NCI-H146 treated with DMSO at 0.1 percent for 48 hours (cell line): ENCODE data around the gene BICRAL.
"Not testable (repeated sequence)": the region's sequence is repeated elsewhere in the genome, so short reads cannot be mapped to it uniquely, and the experiment has no call there.

Experiments
- DNase-seq: peaks from one replicate; lab custom pipeline; 2025; ENCODE audit not compliant: unreplicated experiment; lab: John Stamatoyannopoulos, UW

The BICRAL gene

DNA sequence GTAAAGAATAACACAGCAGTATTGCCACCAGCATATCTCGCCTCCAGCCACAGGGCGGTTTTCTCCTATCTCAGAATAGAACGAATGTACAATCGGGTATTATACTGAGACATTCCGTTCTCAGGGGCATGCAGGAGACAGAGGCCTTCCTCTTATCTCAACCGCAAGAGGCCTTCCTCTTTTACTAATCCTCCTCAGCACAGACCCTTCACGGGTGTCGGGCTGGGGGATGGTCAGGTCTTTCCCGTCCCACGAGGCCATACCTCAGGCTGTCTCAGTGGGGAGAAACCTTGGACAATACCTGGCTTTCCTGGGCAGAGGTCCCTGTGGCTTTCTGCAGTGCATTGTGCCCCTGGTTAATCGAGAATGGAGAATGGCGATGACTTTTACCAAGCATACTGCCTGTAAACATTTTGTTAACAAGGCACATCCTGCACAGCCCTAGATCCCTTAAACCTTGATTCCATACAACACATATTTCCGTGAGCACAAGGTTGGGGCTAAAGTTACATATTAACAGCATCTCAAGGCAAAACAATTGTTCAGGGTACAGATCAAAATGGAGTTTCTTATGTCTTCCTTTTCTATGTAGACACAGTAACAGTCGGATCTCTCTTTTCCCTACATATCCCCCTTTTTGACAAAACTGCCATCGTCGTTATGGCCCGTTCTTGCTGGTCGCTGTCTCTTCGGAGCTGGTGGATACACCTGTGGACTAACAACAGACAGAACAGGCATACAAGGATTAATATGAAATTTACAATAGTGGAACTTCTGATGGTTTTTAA is 112.4 kb downstream of the BICRAL start:
- not testable (repeated sequence) for DNase-seq

DNA sequence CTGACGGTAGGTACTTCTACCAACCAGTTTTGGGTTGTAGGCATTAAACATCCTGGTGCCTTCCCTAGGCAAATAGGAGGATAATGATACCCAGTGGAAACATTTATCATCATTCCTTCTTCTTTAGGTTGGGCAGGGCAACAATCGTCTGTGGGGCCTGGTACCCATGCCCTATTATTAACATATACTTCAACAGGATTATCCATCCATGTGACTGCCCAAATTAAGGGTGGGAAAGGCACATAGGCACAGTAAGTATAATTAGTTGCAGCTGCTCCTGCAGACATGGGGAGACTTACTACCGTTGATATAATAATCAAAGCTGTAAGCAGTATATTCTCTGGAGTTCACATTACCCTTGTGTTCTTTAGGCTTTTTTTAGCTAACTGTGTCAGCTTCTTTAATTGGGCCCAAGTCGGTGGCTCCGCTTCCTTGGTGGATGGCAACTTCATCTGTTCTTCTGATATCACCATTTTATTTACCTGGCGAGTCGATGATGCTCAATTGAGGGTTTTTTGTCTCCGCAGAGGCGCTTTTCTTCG is 114.4 kb downstream of the BICRAL start:
- DNase-seq: no peak

DNA sequence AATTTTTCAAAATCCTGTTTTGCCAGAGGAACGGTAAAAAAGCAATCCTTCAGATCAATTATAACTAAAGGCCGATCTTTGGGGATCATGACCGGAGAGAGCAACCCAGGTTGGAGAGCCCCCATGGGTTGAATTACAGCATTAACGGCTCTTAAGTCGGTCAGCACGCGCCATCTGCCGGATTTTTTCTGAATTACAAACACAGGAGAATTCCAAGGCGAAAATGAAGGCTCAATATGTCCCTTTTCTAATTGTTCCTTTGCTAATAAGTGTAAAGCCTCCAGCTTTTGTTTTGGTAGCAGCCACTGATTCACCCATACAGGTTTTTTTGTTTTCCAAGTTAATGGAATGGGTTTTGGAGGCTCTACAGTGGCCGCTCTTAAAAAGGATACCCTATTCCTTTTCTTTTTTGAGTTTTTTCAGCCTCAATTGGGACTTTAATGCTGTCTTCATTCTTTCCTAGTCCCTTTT is 117.1 kb downstream of the BICRAL start:
- peak; percentile 66 for DNase-seq

DNA sequence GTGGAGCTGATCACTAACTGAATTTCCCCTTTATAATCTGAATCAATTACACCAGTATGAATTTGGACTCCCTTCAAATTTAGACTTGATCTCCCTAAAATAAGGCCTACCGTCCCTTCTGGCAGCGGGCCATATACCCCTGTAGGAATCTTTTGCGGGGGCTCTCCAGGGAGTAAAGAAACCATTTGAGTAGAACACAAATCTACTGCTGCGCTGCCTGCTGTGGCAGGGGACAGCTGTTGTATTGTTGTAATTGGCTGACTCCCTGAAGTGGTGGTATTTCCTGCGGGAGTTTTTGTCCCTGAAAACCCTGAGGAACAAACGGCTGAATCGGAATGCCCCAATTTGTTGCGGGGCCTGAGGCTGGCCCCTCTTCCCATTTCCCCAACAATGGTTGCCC is 118.0 kb downstream of the BICRAL start:
- peak; percentile 45 for DNase-seq

DNA sequence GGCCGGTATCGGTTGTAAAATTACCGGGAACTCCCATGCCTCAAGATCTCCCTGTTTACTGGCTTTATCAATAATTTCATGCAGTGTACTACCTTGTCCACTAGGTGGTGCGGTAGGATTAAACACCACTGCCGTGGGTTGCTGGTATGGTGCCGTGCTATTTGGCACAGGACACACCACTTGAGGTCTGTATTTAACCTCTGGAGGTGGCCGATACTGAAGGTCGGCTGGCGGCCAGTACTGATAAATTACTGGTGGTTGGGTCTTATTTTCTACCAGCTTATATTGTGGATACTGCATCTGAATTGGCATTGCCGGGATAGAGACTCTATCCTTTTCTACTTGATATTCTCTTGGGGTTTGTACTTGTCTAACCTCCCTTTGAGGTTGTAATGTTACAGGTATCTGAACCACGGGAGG is 119.7 kb downstream of the BICRAL start:
- DNase-seq: peak; percentile 90

DNA sequence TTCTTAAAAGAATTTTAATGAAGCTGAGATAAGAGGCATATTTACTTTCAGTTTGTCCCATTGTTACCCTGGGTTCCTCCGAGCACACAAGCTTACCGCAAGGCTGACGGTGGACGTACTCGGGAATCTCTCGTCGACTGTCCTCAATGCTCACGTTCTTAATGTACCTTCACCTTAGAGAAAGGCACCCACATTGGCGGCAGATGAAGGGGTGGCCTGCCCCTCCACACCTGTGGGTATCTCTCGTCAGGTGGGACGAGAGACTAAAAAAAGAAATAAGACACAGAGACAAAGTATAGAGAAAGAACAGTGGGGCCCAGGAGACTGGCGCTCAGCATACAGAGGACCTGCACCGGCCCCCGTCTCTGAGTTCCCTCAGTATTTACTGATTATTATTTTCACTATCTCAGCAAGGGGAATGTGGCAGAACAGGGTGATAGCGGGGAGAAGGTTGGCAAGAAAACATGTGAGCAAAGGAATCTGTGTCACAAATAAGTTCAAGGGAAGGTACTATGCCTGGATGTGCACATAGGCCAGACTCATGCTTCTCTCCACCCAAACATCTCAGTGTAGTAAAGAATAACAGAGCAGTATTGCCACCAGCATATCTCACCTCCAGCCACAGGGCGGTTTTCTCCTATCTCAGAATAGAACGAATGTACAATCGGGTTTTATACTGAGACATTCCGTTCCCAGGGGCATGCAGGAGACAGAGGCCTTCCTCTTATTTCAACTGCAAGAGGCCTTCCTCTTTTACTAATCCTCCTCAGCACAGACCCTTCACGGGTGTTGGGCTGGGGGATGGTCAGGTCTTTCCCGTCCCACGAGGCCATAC is 120.8 kb downstream of the BICRAL start:
- DNase-seq: not testable (repeated sequence)

DNA sequence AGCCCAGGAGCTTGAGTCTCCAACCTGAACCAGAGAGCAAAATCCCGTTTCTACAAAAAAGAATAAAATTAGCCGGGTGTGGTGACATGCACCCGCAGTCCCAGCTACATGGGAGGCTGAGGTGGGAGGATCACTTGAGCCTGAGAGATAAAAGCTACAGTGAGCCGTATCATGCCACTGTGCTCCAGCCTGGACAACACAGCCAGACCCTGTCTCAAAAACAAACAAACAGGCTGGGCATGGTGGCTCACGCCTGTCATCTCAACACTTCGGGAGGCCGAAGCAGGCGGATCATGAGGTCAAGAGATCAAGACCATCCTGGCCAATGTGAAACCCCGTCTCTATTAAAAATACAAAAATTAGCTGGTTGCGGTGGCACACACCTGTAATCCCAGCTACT is 122.6 kb downstream of the BICRAL start:
- DNase-seq: no peak

DNA sequence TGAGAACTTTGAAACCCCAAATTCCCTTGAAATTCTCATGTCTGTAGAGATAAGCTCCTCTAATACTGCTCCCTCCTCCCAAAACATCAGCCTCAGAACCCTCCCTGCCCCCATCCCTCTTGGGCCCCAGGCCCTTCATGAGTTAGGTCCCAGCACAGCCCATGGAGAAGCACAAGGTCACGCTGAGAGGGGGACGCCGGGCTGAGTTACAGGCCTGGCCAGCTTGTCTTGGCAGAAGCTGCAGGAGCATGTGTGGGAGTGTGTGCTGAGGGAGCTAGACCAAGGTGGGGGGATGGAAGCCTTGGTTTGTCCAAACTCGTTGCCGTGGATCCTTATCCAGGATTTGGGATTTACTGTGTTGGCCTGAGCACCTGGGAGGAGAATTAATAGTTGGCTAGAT is 125.5 kb downstream of the BICRAL start:
- DNase-seq: no peak

DNA sequence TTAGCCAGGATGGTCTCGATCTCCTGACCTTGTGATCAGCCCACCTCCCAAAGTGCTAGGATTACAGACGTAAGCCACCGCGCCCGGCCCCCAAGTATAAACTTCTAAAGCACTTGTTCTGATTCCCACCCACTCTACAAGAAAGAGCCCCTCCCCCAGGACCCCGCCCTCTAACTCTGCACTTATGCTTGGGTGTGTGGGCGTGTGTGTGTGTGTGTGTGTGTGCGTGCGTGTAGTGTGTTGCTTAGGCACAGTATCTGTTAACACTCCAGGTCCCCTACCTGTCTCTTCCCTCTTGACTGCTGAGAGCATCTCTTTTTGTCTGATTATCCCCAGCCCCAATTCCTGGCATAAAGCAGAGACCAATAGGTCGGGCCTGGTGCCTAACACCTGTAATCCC is 128.0 kb downstream of the BICRAL start:
- no peak for DNase-seq

DNA sequence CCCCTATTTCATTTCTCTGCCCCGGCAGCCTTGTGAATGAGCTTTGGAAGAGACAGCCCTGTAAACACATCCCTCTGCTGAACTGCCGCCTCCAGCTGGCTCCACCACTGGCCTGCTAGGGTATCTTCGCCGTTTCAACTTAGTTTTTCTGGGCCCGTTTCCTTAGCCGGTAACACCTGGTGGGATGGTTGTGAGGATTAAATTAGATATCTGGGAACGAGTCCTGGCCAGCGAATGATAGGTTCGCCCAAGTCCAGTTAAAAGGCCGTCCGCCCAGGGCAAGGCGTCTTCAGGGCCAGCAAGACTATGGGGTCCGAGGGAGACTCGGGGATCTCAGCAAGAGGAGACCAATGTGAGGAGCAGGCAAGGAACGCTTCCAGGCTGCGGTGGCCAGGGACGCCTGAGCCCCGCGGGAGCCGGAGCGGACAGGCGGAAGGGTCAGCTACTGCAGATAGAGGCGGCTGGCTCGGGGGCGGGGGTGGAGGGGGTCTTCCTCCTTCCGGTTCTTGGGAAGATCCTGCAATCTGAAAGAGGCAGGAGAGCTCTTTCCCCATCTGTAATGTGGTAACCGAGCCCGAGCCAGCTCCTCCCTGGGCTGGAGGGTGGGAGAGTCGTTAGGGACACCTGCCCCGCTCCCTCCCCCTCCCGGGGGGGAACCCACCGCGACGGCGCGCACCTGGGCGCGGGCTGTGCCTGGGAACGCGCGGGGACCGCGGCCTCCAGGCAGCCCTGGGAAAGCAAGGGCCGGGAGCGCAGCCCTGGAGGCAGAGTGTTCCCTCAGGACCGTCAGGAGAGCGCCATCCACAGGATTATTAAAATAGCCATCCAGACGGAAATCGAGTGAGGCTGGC is 129.5 kb downstream of the BICRAL start:
- peak; percentile 84 for DNase-seq

DNA sequence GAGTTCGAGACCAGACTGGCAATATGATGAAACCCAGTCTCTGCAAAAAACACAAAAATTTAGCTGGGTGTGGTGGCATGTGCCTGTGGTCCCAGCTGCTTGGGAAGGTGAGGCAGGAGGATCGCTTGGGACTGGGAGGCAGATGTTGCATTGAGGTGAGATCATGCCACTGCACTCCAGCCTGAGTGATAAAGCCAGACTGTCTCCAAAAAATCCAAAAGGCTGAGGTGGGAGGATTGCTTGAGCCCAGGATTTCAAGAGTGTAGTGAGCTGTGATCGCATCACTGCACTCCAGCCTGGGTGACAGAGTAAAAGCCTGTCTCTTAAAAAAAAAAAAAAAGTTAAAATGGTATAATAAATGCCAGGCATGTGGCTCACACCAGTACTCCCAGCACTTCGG is 132.7 kb downstream of the BICRAL start:
- no peak for DNase-seq

DNA sequence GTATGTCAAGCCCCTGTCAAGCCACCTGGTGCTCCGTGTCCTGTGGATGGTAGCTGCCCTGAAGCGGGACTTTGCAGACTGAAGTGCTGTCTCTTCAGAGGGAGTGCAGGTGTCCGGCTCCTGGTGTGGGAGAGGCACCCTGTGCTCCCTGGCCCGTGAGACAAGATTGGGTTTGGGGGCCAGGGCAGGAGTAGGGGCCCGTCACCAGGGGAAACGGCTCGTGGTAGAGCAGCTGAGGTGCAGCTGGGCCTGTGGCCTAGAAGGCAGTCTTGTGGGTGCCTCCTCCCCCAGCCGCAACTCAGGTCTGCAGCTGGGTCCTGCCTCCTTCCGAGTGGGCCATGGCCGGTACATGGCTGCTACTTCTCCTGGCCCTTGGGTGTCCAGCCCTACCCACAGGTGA is 133.9 kb downstream of the BICRAL start, which contains the start of gene PTCRA:
Gene PTCRA (plus strand): TSS at position 322 of the 400 bp plus-strand sequence. CDS start 17 bp downstream, at position 339.
- no peak for DNase-seq

DNA sequence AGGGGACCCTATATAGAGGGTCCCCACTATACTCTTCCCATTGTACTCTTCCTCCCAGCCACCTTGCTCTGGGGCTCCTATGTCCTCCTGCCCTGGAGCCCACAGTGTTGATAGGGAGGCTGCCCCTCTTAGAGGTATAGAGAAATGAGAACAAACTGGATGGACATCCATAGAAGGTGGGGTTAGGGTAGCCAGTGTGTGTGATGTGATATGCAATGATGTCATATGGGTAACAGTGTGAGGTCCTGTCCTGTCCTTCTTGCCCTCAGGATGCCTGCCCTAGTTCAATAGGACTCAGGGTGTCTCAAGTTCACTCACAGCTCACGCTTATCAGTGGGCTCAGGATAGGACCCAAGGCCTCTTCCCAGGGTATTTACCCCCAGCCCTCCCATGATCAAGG is 134.4 kb downstream of the BICRAL start:
- DNase-seq: no peak
